SU-DHL-6 (cell line): ENCODE measurements around the gene MLANA.

ENCODE experiments used
- EZH2phosphoT487 ChIP-seq: fragments of 200-600 bp; sonication (generic), shearing (Covaris generic); conservative IDR thresholded peaks from 2 replicates; pipeline ENCODE4 v1.6.1; 2018; ENCODE audit warnings: mild to moderate bottlenecking, antibody characterized with exemption, low read length, moderate library complexity, mixed read lengths
- TF ChIP-seq, protein P1 (sequence below): fragments of 200-600 bp; sonication (generic); IDR thresholded peaks from one replicate; pipeline ENCODE4 v1.5.1; 2017; ENCODE audit warnings: antibody characterized with exemption, mild to moderate bottlenecking, low read length, moderate library complexity; ENCODE audit not compliant: insufficient read depth, poor library complexity, severe bottlenecking

DNA sequence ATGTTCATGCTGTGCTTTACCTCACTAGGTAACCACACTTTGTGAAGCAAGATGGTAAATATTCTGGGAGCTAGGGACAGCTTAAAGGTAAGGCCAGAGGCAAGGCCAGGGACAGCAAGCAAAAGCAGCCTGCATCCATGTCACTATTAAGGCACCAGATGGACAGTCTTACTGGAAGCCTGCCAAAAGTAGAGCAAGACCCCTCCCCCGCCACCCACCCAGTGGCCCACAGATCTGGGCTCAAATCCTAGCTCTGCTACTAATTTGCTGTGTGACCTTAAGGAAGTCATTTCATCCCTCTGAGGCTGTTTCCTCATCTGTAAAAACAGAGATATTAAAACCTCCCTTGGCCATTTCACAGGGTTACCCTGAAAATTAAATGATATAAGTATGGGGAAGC is 44.6 kb upstream of the MLANA start:
- TF ChIP-seq, protein P1, sequence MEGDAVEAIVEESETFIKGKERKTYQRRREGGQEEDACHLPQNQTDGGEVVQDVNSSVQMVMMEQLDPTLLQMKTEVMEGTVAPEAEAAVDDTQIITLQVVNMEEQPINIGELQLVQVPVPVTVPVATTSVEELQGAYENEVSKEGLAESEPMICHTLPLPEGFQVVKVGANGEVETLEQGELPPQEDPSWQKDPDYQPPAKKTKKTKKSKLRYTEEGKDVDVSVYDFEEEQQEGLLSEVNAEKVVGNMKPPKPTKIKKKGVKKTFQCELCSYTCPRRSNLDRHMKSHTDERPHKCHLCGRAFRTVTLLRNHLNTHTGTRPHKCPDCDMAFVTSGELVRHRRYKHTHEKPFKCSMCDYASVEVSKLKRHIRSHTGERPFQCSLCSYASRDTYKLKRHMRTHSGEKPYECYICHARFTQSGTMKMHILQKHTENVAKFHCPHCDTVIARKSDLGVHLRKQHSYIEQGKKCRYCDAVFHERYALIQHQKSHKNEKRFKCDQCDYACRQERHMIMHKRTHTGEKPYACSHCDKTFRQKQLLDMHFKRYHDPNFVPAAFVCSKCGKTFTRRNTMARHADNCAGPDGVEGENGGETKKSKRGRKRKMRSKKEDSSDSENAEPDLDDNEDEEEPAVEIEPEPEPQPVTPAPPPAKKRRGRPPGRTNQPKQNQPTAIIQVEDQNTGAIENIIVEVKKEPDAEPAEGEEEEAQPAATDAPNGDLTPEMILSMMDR, result no peak
- no peak for TF ChIP-seq EZH2phosphoT487
